Measurements from ENCODE around the gene C2CD4B.

The C2CD4B gene

GRCh38 chr15:62119227-62119864, 45.7 kb downstream of the C2CD4B start:
- DNase-seq, result no peak

GRCh38 chr15:62118520-62119226, 46.4 kb downstream of the C2CD4B start:
- DNase-seq, result no peak

- DNase-seq, result no peak
These were observed 49.2 kb downstream of the C2CD4B start for GRCh38 chr15:62115847-62116246.

All from hypothalamus (tissue), 51 donors.